ENCODE data around the gene STK32C.
"Not testable (repeated sequence)": the region's sequence is repeated elsewhere in the genome, so short reads cannot be mapped to it uniquely, and the experiment has no call there.

- TF ChIP-seq CTCF (IDR thresholded peaks at IDR 0.05), result peak; percentile 69
- not testable (repeated sequence) for TF ChIP-seq HOXB13 (CRISPR knock-in tag; IDR thresholded peaks at IDR 0.05; ENCODE audit: low read depth); MAX (IDR thresholded peaks at IDR 0.05); CHD4 (IDR thresholded peaks at IDR 0.05; ENCODE audit: borderline replicate concordance); USF2 (IDR thresholded peaks at IDR 0.05); POLR2A (IDR thresholded peaks at IDR 0.05; ENCODE audit: low read length); GATA3 (IDR thresholded peaks at IDR 0.05; ENCODE audit: borderline replicate concordance); CEBPB (IDR thresholded peaks at IDR 0.05); NR3C1 (IDR thresholded peaks at IDR 0.05); ZC3H11A (IDR thresholded peaks at IDR 0.05)
- peak; percentile 86 for TF ChIP-seq SMC3 (IDR thresholded peaks at IDR 0.05)
Measured at GRCh38 chr10:132352462-132353308, 44.9 kb upstream of the STK32C start.

All from A549 (cell line).